ENCODE results near the gene C1S.

GRCh38 chr12:7089196-7089871 lies 28.8 kb downstream of the C1S start:
- TF ChIP-seq ZNF529 (tag by site-specific recombination; IDR thresholded peaks at IDR 0.05; ENCODE audit: insufficient replicate concordance) (no peak), ZNF223 (tag by site-specific recombination; IDR thresholded peaks at IDR 0.05) (no peak), ZNF274 (IDR thresholded peaks at IDR 0.05; ENCODE audit: low read length) (no peak), ZNF274 (tag by site-specific recombination; IDR thresholded peaks at IDR 0.05; ENCODE audit: borderline replicate concordance) (no peak), ZNF423 (tag by site-specific recombination; IDR thresholded peaks at IDR 0.05) (no peak), WT1 (tag by site-specific recombination; IDR thresholded peaks at IDR 0.05) (no peak), ZNF830 (tag by site-specific recombination; IDR thresholded peaks at IDR 0.05; ENCODE audit: low read depth) (no peak), ZBTB7A (tag by site-specific recombination; IDR thresholded peaks at IDR 0.05; ENCODE audit: low read depth) (no peak)

All from HEK293 (cell line).